Coronary artery (tissue), 2 donors: ENCODE results near the gene CLPTM1L.
"Not testable (repeated sequence)": the region's sequence is repeated elsewhere in the genome, so short reads cannot be mapped to it uniquely, and the experiment has no call there.

Experiments used
- DNase-seq: peaks from one replicate; pipeline ENCODE4 v3.0.0-alpha.2; 2017; ENCODE audit warnings: low spot score
- H3K27ac ChIP-seq, 2 donors: fragments of 200-600 bp; sonication (generic); one replicate each; pipeline ENCODE4 v1.5.1; 2016 to 2019
- H3K4me3 ChIP-seq: fragments of 200-600 bp; sonication (generic); 2 replicates; pipeline ENCODE4 v1.5.1; 2016; ENCODE audit warnings: mild to moderate bottlenecking, moderate library complexity
- TF ChIP-seq, protein P1 (sequence below): fragments of 200-600 bp; sonication (generic); IDR thresholded peaks from one replicate; pipeline ENCODE4 v1.5.1; 2019; ENCODE audit warnings: antibody characterized with exemption

CLPTM1L gene

DNA sequence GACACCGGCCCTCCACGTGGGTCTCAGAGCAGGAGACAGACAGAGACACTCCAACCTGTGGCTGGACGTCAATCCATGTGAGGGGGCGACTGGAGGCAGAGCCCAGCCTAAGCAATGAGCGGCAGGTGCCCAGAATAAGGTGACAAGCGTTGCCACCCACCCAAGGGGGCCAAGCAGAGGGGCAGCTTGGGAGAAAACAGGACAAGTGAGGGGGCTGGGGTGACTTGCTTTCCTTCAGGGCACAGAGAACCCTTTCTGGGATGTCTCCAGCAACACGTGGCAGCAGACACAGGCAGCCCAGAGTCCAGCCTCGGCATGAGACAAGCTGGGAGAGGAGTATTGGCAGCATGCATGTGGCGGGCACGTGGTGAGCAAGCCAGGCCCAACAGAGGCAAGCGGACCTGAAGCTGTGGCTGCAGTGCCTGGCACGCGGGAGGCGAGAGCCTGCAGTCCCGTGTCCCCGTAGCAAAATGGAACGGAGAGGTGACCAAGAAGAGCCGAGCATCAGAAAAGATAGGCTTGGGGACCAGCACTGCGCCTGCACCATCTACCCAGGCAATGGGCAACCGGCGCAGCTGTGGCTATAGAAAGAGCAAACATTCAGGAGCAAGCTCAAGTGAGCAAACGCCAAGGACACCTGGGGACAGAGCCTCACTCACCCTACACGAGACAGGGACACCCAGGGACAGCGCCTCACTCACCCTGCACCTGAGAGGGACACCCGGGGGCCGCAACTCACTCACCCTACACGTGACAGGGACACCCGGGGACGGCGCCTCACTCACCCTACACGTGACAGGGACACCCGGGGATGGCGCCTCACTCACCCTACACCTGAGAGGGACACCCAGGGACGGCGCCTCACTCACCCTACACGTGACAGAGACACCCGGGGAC is 56.2 kb downstream of the CLPTM1L start:
- TF ChIP-seq, protein P1, sequence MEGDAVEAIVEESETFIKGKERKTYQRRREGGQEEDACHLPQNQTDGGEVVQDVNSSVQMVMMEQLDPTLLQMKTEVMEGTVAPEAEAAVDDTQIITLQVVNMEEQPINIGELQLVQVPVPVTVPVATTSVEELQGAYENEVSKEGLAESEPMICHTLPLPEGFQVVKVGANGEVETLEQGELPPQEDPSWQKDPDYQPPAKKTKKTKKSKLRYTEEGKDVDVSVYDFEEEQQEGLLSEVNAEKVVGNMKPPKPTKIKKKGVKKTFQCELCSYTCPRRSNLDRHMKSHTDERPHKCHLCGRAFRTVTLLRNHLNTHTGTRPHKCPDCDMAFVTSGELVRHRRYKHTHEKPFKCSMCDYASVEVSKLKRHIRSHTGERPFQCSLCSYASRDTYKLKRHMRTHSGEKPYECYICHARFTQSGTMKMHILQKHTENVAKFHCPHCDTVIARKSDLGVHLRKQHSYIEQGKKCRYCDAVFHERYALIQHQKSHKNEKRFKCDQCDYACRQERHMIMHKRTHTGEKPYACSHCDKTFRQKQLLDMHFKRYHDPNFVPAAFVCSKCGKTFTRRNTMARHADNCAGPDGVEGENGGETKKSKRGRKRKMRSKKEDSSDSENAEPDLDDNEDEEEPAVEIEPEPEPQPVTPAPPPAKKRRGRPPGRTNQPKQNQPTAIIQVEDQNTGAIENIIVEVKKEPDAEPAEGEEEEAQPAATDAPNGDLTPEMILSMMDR = no peak
- H3K27ac ChIP-seq = no peak overlapping the region
- H3K4me3 ChIP-seq = no peak overlapping the region
- DNase-seq = peak; percentile 65

GRCh38 chr5:1285883-1286291 is 59.0 kb downstream of the CLPTM1L start:
- H3K27ac ChIP-seq = no peak overlapping the region
- peak; percentile 67 for DNase-seq
- no peak overlapping the region for H3K4me3 ChIP-seq
- TF ChIP-seq, protein P1 = no peak

DNA sequence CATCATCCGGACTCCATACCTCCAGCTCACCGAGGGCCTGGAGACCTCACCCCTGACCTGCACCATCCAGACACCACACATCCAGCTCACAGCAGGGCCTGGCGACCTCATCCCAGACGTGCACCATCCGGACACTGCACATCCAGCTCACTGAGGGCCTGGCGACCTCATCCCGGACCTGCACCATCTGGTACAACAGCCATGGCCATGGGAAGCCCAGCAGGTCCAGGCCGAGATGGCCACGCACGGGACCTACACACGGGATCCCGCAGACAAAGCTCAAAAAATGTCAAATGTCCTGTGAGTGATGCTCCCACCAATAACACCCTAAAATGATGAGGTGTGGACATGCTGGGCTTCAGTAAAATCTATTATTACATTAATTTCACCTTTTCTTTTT is 59.8 kb downstream of the CLPTM1L start:
- TF ChIP-seq, protein P1 = no peak
- DNase-seq = no peak
- Histone ChIP-seq H3K27ac (no peak overlapping the region), H3K4me3 (no peak overlapping the region)

GRCh38 chr5:1284336-1284970 is 60.4 kb downstream of the CLPTM1L start:
- DNase-seq = peak; percentile 58
- not testable (repeated sequence) for H3K4me3 ChIP-seq, H3K27ac ChIP-seq

DNA sequence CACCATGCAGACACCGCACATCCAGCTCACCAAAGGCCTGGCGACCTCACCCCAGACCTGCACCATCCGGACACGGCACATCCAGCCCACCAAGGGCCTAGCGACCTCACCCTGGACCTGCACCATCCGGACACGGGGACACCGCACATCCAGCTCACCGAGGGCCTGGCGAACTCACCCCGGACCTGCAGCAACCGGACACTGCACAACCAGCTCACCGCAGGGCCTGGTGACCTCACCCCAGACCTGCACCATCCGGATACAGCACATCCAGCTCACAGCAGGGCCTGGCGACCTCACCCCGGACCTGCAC is 61.2 kb downstream of the CLPTM1L start:
- not testable (repeated sequence) for H3K27ac ChIP-seq, H3K4me3 ChIP-seq
- DNase-seq = peak; percentile 64

DNA sequence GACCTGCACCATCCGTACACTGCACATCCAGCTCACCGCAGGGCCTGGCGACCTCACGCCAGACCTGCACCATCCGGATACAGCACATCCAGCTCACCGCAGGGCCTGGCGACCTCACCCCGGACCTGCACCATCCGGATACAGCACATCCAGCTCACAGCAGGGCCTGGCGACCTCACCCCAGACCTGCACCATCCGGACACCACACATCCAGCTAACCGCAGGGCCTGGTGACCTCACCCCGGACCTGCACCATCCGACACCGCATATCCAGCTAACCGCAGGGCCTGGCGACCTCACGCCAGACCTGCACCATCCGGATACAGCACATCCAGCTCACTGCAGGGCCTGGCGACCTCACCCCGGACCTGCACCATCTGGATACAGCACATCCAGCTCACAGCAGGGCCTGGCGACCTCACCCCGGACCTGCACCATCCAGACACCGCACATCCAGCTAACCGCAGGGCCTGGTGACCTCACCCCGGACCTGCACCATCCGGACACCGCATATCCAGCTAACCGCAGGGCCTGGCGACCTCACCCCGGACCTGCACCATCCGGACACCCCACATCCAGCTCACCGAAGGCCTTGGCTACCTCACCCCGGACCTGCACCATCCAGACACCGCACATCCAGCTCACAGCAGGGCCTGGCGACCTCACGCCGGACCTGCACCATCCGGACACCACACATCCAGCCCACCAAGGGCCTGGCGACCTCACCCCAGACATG is 61.7 kb downstream of the CLPTM1L start:
- not testable (repeated sequence) for DNase-seq, H3K27ac ChIP-seq, H3K4me3 ChIP-seq

GRCh38 chr5:1282131-1282992 is 62.5 kb downstream of the CLPTM1L start:
- Histone ChIP-seq H3K4me3 (no peak overlapping the region), H3K27ac (no peak overlapping the region)
- TF ChIP-seq, protein P1 = no peak
- DNase-seq = no peak
